ENCODE measurements around the gene TBC1D1.

Gene TBC1D1, protein sequence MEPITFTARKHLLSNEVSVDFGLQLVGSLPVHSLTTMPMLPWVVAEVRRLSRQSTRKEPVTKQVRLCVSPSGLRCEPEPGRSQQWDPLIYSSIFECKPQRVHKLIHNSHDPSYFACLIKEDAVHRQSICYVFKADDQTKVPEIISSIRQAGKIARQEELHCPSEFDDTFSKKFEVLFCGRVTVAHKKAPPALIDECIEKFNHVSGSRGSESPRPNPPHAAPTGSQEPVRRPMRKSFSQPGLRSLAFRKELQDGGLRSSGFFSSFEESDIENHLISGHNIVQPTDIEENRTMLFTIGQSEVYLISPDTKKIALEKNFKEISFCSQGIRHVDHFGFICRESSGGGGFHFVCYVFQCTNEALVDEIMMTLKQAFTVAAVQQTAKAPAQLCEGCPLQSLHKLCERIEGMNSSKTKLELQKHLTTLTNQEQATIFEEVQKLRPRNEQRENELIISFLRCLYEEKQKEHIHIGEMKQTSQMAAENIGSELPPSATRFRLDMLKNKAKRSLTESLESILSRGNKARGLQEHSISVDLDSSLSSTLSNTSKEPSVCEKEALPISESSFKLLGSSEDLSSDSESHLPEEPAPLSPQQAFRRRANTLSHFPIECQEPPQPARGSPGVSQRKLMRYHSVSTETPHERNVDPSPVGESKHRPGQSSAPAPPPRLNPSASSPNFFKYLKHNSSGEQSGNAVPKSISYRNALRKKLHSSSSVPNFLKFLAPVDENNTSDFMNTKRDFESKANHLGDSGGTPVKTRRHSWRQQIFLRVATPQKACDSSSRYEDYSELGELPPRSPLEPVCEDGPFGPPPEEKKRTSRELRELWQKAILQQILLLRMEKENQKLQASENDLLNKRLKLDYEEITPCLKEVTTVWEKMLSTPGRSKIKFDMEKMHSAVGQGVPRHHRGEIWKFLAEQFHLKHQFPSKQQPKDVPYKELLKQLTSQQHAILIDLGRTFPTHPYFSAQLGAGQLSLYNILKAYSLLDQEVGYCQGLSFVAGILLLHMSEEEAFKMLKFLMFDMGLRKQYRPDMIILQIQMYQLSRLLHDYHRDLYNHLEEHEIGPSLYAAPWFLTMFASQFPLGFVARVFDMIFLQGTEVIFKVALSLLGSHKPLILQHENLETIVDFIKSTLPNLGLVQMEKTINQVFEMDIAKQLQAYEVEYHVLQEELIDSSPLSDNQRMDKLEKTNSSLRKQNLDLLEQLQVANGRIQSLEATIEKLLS (N-terminal part only)

DNA sequence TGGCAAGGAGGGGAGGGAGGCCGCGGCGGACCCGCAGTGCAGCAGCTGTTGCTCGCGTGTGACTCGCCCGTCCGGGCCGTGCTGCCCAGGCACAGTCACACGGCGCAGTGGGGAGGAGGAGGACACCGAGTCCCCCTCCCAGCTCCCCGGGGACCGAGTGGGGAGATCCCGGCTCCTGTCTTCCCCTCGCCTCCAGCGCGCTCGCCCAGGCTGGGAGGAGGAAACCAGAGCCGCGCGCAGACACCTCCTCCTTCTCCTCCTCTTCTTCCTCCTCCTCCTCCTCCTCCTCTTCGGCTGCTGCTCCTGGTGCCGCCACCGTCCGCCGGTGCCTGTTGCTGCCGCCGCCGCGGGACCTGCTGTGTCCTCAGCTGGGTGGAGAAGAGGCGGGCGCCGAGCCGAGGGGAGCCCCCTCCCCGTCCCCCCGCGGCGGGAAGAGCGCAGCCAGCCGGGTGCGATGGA, at the start of gene TBC1D1:
TBC1D1 (plus strand) TSS at position 284 of the 459 bp plus-strand sequence. CDS start 11,012 bp downstream, outside the sequence.
- peak; percentile 30 for DNase-seq

DNA sequence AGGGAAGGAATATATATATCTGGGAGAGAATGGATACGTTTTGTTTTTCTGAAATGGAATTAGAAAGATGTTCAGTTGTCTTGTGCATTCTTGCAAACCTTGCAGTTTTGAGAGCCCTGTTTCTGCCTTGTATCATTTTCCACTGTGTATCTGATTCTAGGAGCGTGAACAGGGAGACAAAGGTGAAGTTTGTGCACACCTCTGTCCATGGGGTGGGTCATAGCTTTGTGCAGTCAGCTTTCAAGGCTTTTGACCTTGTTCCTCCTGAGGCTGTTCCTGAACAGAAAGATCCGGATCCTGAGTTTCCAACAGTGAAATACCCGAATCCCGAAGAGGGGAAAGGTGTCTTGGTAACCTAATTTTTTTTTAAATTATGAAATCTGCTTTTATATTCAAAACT, 46.7 kb upstream of the TBC1D1 start:
- DNase-seq, result no peak

DNA sequence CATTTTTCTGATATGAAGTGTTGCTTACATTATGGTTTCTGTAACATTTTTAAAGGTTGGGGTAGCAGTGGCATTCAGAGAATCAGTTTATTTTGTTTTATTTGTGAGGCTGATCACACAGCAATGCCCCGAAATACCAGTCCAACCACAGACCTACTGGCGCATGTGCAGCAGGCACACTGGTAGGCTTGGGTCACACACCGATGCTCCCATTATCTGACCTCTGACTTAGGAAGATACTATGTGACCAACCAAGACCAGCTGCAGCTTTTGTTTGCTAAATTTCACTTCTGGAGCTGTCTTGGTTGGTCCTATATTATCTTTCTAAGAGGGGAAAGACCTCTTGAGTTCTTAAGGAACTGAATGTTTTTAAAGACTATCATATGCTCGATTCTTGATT, 45.7 kb upstream of the TBC1D1 start:
- no peak for DNase-seq

DNA sequence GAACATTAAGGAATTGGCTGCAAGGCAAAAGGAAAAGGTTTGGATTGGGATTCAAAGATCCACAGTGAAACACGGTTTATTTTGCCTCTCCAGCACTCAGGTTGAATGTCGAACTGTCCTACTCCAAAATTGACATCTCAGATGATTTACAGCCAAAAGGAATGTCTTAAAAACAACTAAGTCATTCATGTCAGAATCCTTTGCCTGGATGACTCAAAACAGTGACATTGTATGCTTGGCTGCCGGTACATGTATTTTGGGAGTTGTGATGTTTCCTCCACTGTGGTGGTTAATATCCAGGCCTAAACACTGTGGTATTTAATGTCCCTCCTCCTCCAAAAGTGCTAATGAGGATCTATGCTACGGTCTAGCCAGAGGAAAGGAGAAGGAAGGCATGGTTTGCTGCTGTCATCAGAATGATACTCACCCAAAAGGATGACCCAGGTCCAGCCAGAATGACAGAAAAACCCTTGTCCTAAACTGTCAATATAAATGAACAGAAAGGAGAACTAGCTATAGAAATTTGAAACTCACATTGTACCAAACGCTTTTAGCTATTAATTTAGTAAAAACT, 43.5 kb upstream of the TBC1D1 start:
- DNase-seq, result no peak

DNA sequence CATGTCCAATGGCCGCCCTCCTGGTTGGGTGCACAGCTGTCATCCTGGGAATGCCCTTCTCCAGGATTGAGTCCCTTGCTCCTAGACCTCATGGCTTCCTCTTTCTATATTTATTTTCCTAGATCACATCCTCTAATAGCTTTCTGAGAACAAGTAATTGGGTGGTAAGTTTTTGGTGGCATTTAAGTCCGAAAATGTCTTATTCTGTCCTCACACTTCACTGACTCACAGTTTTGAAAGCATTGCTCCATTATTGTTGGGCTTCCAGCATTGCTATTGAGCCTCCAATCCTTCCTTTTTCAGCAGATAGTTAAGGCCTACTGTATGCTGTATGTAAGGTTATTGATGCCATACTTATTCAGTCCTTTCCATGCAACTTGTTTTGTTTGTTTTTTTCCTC, 38.5 kb upstream of the TBC1D1 start:
- no peak for DNase-seq

GRCh38 chr4:37858112-37858511, 32.8 kb upstream of the TBC1D1 start:
- no peak for DNase-seq

- no peak for DNase-seq
These were observed 32.0 kb upstream of the TBC1D1 start for GRCh38 chr4:37858872-37859271.

DNA sequence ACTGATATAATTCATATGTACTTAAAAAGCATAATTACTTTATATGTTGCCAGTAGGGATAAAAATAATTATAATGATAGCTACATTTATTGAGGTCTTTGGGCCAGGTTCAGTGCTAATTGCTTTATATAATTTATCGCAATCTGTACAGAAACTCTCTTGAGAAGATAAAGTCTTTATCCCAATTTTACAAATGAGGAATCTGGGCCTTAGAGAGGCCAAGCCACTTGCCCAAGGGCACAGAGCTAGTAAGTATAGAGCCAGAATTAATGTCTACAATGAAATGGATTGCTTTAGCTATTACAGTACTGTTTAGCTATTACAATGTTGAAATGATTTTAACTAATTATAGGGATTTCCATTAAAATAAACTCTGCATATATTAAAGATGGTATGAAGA, 30.6 kb upstream of the TBC1D1 start:
- no peak for DNase-seq

DNA sequence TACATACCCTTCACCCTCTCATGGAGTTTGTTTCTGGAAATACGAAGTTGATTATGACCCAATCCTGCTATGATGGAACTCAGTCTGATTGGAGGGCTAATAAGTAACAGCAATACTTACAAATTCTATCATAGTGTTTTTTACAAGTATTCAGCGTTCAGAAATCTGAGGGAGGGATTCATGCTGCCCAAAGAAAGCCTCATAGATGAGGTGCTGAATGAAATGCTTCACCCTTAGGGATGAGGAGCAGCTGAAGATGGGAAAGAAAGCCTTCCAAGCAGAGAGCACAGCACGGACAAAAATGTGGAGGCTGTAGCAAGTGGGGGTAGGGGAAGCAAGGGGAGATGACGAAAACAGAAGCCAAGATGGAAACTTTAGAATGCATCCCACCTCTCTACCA, 27.9 kb upstream of the TBC1D1 start:
- no peak for DNase-seq

DNA sequence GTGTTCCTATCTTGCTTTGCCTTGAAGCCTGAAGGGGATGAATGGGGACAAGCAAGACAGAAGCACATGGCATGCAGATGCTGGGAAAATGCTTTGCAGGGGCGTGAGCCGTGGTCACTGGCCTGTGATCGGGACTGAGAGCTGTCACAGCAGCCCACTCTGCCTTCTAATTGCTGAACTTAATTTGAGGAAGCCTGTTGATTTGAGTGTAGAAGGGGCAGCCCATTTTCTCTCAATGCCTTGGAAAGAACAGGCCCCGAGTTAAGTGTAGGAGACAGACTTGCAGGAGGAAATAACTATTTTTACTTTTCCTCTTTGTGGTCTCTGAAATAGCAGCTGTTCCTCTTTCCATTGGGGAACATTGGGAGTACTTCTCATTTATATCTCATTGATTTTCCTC, 26.1 kb upstream of the TBC1D1 start:
- no peak for DNase-seq

DNA sequence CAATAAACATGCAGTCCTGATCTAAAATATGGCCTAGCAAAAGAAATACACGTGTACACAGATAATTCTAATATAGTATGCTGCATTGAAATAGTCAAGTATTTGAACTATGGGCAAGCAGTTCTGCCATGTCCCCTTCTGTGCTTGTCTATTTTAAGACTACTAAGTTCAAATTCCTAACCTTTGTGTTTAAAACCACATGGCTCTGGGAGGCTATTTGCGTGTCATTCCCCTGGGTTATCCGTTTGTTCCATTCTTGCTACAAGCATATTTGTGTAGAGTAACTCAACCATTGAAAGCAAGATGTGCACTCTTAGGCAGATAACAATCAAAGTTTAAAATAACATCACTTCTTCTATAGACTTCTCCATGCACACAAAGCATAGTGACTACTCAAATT, 25.4 kb upstream of the TBC1D1 start:
- no peak for DNase-seq

- DNase-seq, result no peak
These were observed 23.8 kb upstream of the TBC1D1 start for GRCh38 chr4:37867102-37867501.

- DNase-seq, result no peak
These were observed 22.6 kb upstream of the TBC1D1 start for GRCh38 chr4:37868238-37868637.

GRCh38 chr4:37872310-37872988, 18.4 kb upstream of the TBC1D1 start:
- DNase-seq, result no peak

- DNase-seq, result peak; percentile 61
These were observed 17.5 kb upstream of the TBC1D1 start for GRCh38 chr4:37873386-37873785.

GRCh38 chr4:37876156-37876555, 14.7 kb upstream of the TBC1D1 start:
- no peak for DNase-seq

DNA sequence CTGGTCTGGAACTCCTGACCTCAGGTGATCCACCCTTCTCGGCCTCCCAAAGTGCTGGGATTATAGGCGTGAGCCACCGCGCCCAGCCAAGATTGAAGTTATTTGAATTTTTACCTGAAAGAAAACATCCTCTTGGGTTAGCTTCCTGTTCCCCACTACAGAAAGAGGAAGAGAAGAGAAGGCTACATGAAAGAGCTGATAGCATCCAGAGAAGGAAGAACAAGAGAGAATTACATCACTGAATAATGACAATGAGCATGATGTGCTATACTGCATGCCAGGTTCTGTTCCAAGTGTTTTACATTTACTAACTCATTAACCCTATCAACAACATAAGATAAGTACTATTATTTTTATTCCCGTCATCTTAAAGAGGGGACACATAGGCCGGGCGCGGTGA, 11.5 kb upstream of the TBC1D1 start:
- no peak for DNase-seq

- DNase-seq, result no peak
These were observed 9.1 kb upstream of the TBC1D1 start for GRCh38 chr4:37881811-37882210.

DNA sequence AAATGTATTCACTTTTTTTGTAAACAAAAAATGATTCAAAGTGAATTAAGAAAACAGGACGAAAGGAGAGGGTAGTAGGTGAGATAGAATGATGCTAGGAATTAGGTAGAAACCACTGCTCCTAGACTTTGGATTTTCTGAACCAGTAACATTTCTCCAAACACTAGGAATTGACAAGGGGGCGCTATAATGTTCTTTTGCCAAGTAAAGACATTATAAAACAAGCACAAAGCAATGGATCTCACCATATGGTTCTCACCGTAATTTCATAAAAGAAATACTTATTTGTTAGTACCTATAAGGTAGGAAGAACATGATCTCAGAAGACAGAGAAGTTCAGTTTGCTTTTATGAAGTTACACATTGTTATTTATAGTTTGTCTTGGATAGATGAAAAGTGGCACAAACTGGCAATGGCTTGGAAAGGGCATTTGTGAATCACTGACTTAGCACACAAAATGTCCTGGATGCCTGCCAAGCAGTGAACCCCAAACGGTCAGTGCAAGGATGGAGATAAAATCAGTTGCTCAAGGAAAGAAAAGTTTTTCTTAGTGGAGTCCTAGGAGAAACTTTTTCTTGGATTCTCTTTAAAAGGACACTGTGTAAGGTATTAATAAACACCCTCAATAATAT, 8.1 kb upstream of the TBC1D1 start:
- no peak for DNase-seq

GRCh38 chr4:37884855-37885487, 5.9 kb upstream of the TBC1D1 start:
- DNase-seq, result no peak

GRCh38 chr4:37885496-37885895, 5.4 kb upstream of the TBC1D1 start:
- DNase-seq, result no peak
